Peyer's patch (tissue), 4 donors: Measurements from ENCODE around the gene TXK.

ENCODE experiments used
- CTCF ChIP-seq, 6 experiments: fragments of 450-650 bp in 4 of 6; fragments of 200-600 bp in 2 of 6; sonication (generic) in 1 of 6; IDR thresholded peaks; one replicate each; pipeline ENCODE4 v1.5.1; 2017 to 2019; ENCODE audit warnings: antibody characterized with exemption in 6 of 6, mild to moderate bottlenecking in 3 of 6, moderate library complexity in 1 of 6
- POLR2A ChIP-seq, 2 donors: fragments of 450-650 bp; IDR thresholded peaks; one replicate each; pipeline ENCODE4 v1.5.1; 2017; ENCODE audit warnings: antibody characterized with exemption in 2 of 2, mild to moderate bottlenecking in 2 of 2, moderate library complexity in 2 of 2

- TF ChIP-seq CTCF (IDR thresholded peaks at IDR 0.05) (no peak), POLR2A (IDR thresholded peaks at IDR 0.05) (no peak)
Observed at GRCh38 chr4:48071191-48071590, 62.9 kb downstream of the TXK start.
